K562 (cell line): ENCODE results near the gene CXCL5. TPM values are rescaled to one million over a fixed set of nuclear protein-coding genes. Genes with fewer than 3 reads are reported as not detected.
A peak's percentile ranks its signal among the peaks of the same experiment; 100 is the strongest.

ENCODE experiments used
- ATAC-seq: fragments of 200-7000 bp; cut with Tn5 transposase; 3 replicates; pipeline ENCODE4 v1.9.1; 2020; ENCODE audit warnings: moderate library complexity
- BruUV-seq: library from RNA; stranded (reverse); fragments of 400-500 nt; replicated peaks from 2 replicates; lab custom pipeline; 2021; lab: Mats Ljungman, UMichigan
- CTCF ChIA-PET: fragments of 300-600 bp; formaldehyde crosslinking; extraction: SDS; loops from one replicate; lab custom pipeline; 2021; ENCODE audit warnings: low intra/inter-chr PET ratio; lab: Yijun Ruan, JAX
- POLR2A ChIA-PET: fragments of 300-600, 350-650 bp; sonication (Branson Sonifier 250); formaldehyde crosslinking; extraction: SDS; loops from one replicate; lab custom pipeline; 2021; ENCODE audit warnings: antibody characterized with exemption, inconsistent platforms; lab: Yijun Ruan, JAX
- DNase-seq, 4 experiments: peaks; one replicate each; pipeline versions ENCODE4 v3.0.0 to v3.0.0-alpha.2; 2011 to 2018; ENCODE audit warnings: low spot score in 3 of 4, mixed read lengths in 3 of 4; ENCODE audit errors: extremely low read depth in 1 of 4
- FAIRE-seq: peaks from 2 replicates; lab custom pipeline; 2011; peaks lifted over from hg19 to GRCh38; lab: Jason Lieb, UNC
- H2AFZ ChIP-seq: 2 replicates; pipeline ENCODE4 v1.6.0; 2011; ENCODE audit warnings: low read depth, low read length, control low read depth, inconsistent platforms
- H3K27ac ChIP-seq: fragments of 200-600 bp; 3 replicates; pipeline ENCODE4 v1.8.0; 2011; ENCODE audit warnings: low read depth, mild to moderate bottlenecking, control low read depth, inconsistent platforms, low read length, moderate library complexity, mixed read lengths; ENCODE audit errors: extremely low read depth
- H3K27me3 ChIP-seq, 2 experiments: fragments of 300-600 bp in 1 of 2; 2 replicates in 1 of 2; 3 replicates in 1 of 2; pipeline versions ENCODE4 v1.6.0 to v1.8.0; 2011; ENCODE audit warnings: inconsistent platforms in 2 of 2, low read length in 2 of 2, mild to moderate bottlenecking in 1 of 2, mixed read lengths in 1 of 2, moderate library complexity in 1 of 2; ENCODE audit not compliant: control insufficient read depth in 2 of 2, insufficient read depth in 2 of 2
- H3K36me3 ChIP-seq: fragments of 300-600 bp; 3 replicates; pipeline ENCODE4 v1.8.0; 2011; ENCODE audit warnings: mild to moderate bottlenecking, low read length, inconsistent platforms; ENCODE audit not compliant: control insufficient read depth, insufficient read depth
- H3K4me1 ChIP-seq, 2 experiments: fragments of 200-600 bp in 1 of 2; replicated peaks in 1 of 2; 2 replicates in 1 of 2; 3 replicates in 1 of 2; pipeline versions ENCODE4 v1.5.1 to v1.8.0; 2011; ENCODE audit warnings: inconsistent platforms in 2 of 2, low read length in 2 of 2, mild to moderate bottlenecking in 1 of 2, mixed read lengths in 1 of 2, moderate library complexity in 1 of 2; ENCODE audit not compliant: control insufficient read depth in 2 of 2, insufficient read depth in 2 of 2
- H3K4me2 ChIP-seq: 2 replicates; pipeline ENCODE4 v1.6.1; 2011; ENCODE audit warnings: low read length, control low read depth, inconsistent platforms, mixed read lengths; ENCODE audit not compliant: insufficient read depth
- H3K4me3 ChIP-seq: fragments of 200-600 bp; sonication (generic), shearing (Covaris generic); 2 replicates; pipeline ENCODE4 v1.5.1; 2016; ENCODE audit warnings: control low read depth, inconsistent platforms
- H3K79me2 ChIP-seq: fragments of 200-600 bp; 3 replicates; pipeline ENCODE4 v1.8.0; 2011; ENCODE audit warnings: low read length, inconsistent platforms; ENCODE audit not compliant: control insufficient read depth, insufficient read depth
- H3K9ac ChIP-seq, 2 experiments: 2 replicates each; pipeline versions ENCODE4 v1.6.0 to v1.6.1; 2011; ENCODE audit warnings: low read depth in 2 of 2, low read length in 2 of 2, control low read depth in 1 of 2, inconsistent platforms in 1 of 2, mild to moderate bottlenecking in 1 of 2, mixed read lengths in 1 of 2; ENCODE audit not compliant: insufficient read depth in 1 of 2
- H3K9me1 ChIP-seq: one replicate; pipeline ENCODE4 v1.6.0; 2011; ENCODE audit warnings: inconsistent platforms, mild to moderate bottlenecking, low read length, moderate library complexity; ENCODE audit not compliant: control insufficient read depth, insufficient read depth
- H3K9me3 ChIP-seq: replicated peaks from 2 replicates; pipeline ENCODE4 v1.5.1; 2011; ENCODE audit warnings: low read depth, low read length, inconsistent platforms; ENCODE audit not compliant: control insufficient read depth, insufficient read depth
- H4K20me1 ChIP-seq: replicated peaks from 2 replicates; pipeline ENCODE4 v1.6.1; 2011; ENCODE audit warnings: low read length, inconsistent platforms, mixed read lengths; ENCODE audit not compliant: control insufficient read depth, insufficient read depth
- CEBPG ChIP-seq, 3 experiments: fragments of 200-800 bp in 1 of 3; sonication (Bioruptor generic) in 1 of 3; sonication (generic) in 1 of 3; formaldehyde crosslinking in 1 of 3; IDR thresholded peaks in 2 of 3; conservative IDR thresholded peaks in 1 of 3; 2 replicates each; pipeline versions ENCODE4 v1.6.1 to v1.8.0; 2016 to 2022; ENCODE audit warnings: missing compliant biosample characterization in 2 of 3, missing genetic modification characterization in 2 of 3, mild to moderate bottlenecking in 1 of 3, missing genetic modification reagents in 1 of 3
- in situ Hi-C: fragments of 300-500 bp; cut with MboI; formaldehyde crosslinking; loops from 4 replicates; pipeline ENCODE4 v1.15.0; 2018; ENCODE audit warnings: inconsistent platforms, mixed read lengths
- intact Hi-C: fragments of 100-400 bp; cut with micrococcal nuclease; formaldehyde crosslinking; loops from 2 replicates; pipeline ENCODE4 v1.14.2; 2022
- polyA plus RNA-seq, 8 experiments: library from polyadenylated mRNA; depleted of rRNA in 4 of 8; stranded (reverse) in 5 of 8; unstranded in 3 of 8; fragments of >200 nt; fragmentation: Nextera tagmentation in 2 of 8; fragmentation: Illumina TruSeq in 1 of 8; extraction: Ambion mirVana in 2 of 8; extraction: Trizol in 1 of 8; gene quantifications; 2 replicates each; pipeline versions ENCODE4 v1.2.1 to v1.2.3, GENCODE V29; 2011 to 2014; ENCODE audit warnings: inconsistent platforms in 1 of 8, missing spikeins in 1 of 8
- total RNA-seq, 7 experiments: library from RNA; depleted of rRNA in 6 of 7; stranded (reverse); fragments of >200 nt in 6 of 7; fragmentation: Illumina TruSeq in 2 of 7; extraction: Trizol in 2 of 7; gene quantifications; 2 replicates each; pipeline versions ENCODE4 v1.2.1 to v1.2.3, GENCODE V29; 2011 to 2021; ENCODE audit warnings: low replicate concordance in 1 of 7
- TF ChIP-seq, protein P1 (sequence below): fragments of 450-650 bp; formaldehyde crosslinking; IDR thresholded peaks from 2 replicates; pipeline ENCODE4 v1.4.0; 2022; ENCODE audit warnings: mild to moderate bottlenecking, moderate library complexity
- TF ChIP-seq, protein P2 (sequence below): fragments of 450-650 bp; IDR thresholded peaks from 2 replicates; pipeline ENCODE4 v1.6.1; 2016

Gene CXCL5
- total and polyA plus RNA-seq, 9 of the 15 experiments (the other 6 are each of a cell fraction or from before 2014, with no cell fraction given): not detected

DNA sequence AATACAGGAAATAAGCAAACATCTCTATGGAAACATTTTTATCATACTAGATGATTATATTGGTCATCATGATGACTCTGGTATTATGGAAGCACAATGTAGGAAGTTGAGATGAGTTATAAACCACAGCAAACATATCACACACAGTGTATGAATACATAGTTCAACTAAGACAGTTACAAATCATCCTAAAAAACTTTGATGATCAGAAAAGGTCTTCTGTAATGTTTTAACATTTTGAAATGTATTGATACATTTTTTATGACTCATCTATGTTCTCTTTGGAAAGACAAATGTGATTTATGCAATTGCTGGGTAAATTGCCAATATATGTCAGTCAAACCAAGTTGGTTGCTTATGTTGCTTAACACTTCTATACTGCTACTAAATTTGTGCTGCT lies 35.3 kb upstream of the CXCL5 start:
- DNase-seq: no peak
- Histone ChIP-seq H2AFZ (no peak overlapping the region), H3K9me1 (no peaks in the 10 kb centered on the region), H3K27me3 (no peaks in the 10 kb centered on the region), H3K4me1 (peaks cover 3 to 8% of the 10 kb centered on the region in 2 experiments; a peak in 3 of 5 replicates), H3K79me2 (peaks cover 15% of the 10 kb centered on the region), H3K4me3 (no peak overlapping the region), H3K36me3 (peaks cover 3% of the 10 kb centered on the region; the same call in 1 of the 3 replicates), H3K27ac (no peak overlapping the region), H3K9ac (no peak overlapping the region), H3K4me2 (no peak overlapping the region), H4K20me1 (no peaks in the 10 kb centered on the region), H3K9me3 (no peaks in the 10 kb centered on the region)
- intact Hi-C loops (loop anchor here (10.0 kb wide), 1 partner anchor 309 kb away; no protein-coding TSS in a partner anchor), in situ Hi-C loops (loop anchor here (10.0 kb wide), 2 partner anchors 309 to 369 kb away; no protein-coding TSS in a partner anchor)
- ChIA-PET POLR2A (no interaction called here), CTCF (no interaction called here)
- BruUV-seq: no TSS peak
- no peak for ATAC-seq
- FAIRE-seq: no peak
- TF ChIP-seq CEBPG (CRISPR knock-in tag; IDR thresholded peaks at IDR 0.05): no peak
- 0 out of 4 replicates have a peak, but pooled peaks of 1 of the 2 experiments have one; percentile 33 for TF ChIP-seq CEBPG (tag; conservative IDR thresholded peaks at IDR 0.05 in 1 of 2, IDR thresholded peaks at IDR 0.05 in 1 of 2)
- TF ChIP-seq, protein P1, sequence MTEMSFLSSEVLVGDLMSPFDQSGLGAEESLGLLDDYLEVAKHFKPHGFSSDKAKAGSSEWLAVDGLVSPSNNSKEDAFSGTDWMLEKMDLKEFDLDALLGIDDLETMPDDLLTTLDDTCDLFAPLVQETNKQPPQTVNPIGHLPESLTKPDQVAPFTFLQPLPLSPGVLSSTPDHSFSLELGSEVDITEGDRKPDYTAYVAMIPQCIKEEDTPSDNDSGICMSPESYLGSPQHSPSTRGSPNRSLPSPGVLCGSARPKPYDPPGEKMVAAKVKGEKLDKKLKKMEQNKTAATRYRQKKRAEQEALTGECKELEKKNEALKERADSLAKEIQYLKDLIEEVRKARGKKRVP: no peak
- TF ChIP-seq, protein P2, sequence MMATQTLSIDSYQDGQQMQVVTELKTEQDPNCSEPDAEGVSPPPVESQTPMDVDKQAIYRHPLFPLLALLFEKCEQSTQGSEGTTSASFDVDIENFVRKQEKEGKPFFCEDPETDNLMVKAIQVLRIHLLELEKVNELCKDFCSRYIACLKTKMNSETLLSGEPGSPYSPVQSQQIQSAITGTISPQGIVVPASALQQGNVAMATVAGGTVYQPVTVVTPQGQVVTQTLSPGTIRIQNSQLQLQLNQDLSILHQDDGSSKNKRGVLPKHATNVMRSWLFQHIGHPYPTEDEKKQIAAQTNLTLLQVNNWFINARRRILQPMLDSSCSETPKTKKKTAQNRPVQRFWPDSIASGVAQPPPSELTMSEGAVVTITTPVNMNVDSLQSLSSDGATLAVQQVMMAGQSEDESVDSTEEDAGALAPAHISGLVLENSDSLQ: 0 out of 2 replicates have a peak, but pooled peaks have one; percentile 19
